HCT116 (cell line): ENCODE results near the gene ADIPOR2. TPM values are rescaled to one million over a fixed set of nuclear protein-coding genes. Genes with fewer than 3 reads are reported as not detected.
A peak's percentile ranks its signal among the peaks of the same experiment; 100 is the strongest.

Experiments used
- ATAC-seq: fragments of 200-7000 bp; cut with Tn5 transposase; 2 replicates; pipeline ENCODE4 v1.9.1; 2020; ENCODE audit warnings: mild to moderate bottlenecking, moderate library complexity
- BruUV-seq: library from RNA; stranded (reverse); fragments of 400-500 nt; replicated peaks from 2 replicates; lab custom pipeline; 2021; lab: Mats Ljungman, UMichigan
- CTCF ChIA-PET: fragments of 300-600 bp; sonication (Branson Sonifier 250); formaldehyde crosslinking; loops from one replicate; lab custom pipeline; 2021; ENCODE audit warnings: antibody characterized with exemption; lab: Charles Lee
- POLR2A ChIA-PET: fragments of 300-600, 350-600 bp; sonication (Branson Sonifier 250); formaldehyde crosslinking; loops from one replicate; lab custom pipeline; 2021; ENCODE audit warnings: antibody characterized with exemption; lab: Charles Lee
- RAD21 ChIA-PET, 2 experiments: fragments of 300-600 bp; sonication (Branson Sonifier 250); formaldehyde crosslinking; loops; one replicate each; lab custom pipeline; 2023; ENCODE audit warnings: low total read pairs in 2 of 2; ENCODE audit not compliant: uncharacterized antibody in 2 of 2, unreplicated experiment in 2 of 2, low non-redundant PET in 1 of 2; lab: Charles Lee
- DNase-seq: peaks from one replicate; pipeline ENCODE4 v3.0.0-alpha.2; 2010; ENCODE audit warnings: low read depth, low spot score
- H2AFZ ChIP-seq: fragments of 200-600 bp; shearing (Covaris generic), sonication (generic); 2 replicates; pipeline ENCODE4 v1.6.1; 2017; ENCODE audit warnings: low read depth, mixed run types, mixed read lengths, antibody characterized with exemption, low read length; ENCODE audit not compliant: poor library complexity, severe bottlenecking
- H3K27ac ChIP-seq: 2 replicates; pipeline ENCODE4 v1.5.1; 2012; ENCODE audit warnings: low read depth, low read length
- H3K27me3 ChIP-seq: fragments of 200-600 bp; sonication (generic); 2 replicates; pipeline ENCODE4 v1.6.1; 2016; ENCODE audit warnings: mixed run types, low read length, mixed read lengths; ENCODE audit not compliant: insufficient read depth
- H3K36me3 ChIP-seq, 2 experiments: fragments of 200-500 bp in 1 of 2; fragments of 200-600 bp in 1 of 2; sonication (Bioruptor generic) in 1 of 2; sonication (generic) in 1 of 2; 2 replicates each; pipeline versions ENCODE4 v1.5.1 to v1.6.1; 2014 to 2016; ENCODE audit warnings: low read length in 2 of 2, inconsistent platforms in 1 of 2, mixed read lengths in 1 of 2, mixed run types in 1 of 2; ENCODE audit not compliant: insufficient read depth in 2 of 2, control insufficient read depth in 1 of 2
- H3K4me1 ChIP-seq, 2 experiments: fragments of 200-600 bp in 1 of 2; sonication (generic) in 1 of 2; 2 replicates each; pipeline versions ENCODE4 v1.5.1 to v1.6.1; 2012 to 2017; ENCODE audit warnings: low read length in 2 of 2, inconsistent platforms in 1 of 2, mild to moderate bottlenecking in 1 of 2, mixed read lengths in 1 of 2, mixed run types in 1 of 2, moderate library complexity in 1 of 2; ENCODE audit not compliant: insufficient read depth in 2 of 2, control insufficient read depth in 1 of 2
- H3K4me2 ChIP-seq: fragments of 200-600 bp; sonication (generic); 2 replicates; pipeline ENCODE4 v1.6.1; 2017; ENCODE audit warnings: mixed run types, low read length, mixed read lengths
- H3K4me3 ChIP-seq, 2 experiments: fragments of 200-600 bp in 1 of 2; sonication (generic) in 1 of 2; replicated peaks in 1 of 2; 2 replicates each; pipeline ENCODE4 v1.5.1; 2011 to 2016; ENCODE audit warnings: low read length in 2 of 2, control low read depth in 1 of 2, low read depth in 1 of 2, mild to moderate bottlenecking in 1 of 2, mixed read lengths in 1 of 2, mixed run types in 1 of 2
- H3K79me2 ChIP-seq: fragments of 200-600 bp; sonication (generic); 2 replicates; pipeline ENCODE4 v1.6.1; 2017; ENCODE audit warnings: mild to moderate bottlenecking, mixed run types, low read length, moderate library complexity, mixed read lengths; ENCODE audit not compliant: insufficient read depth
- H3K9ac ChIP-seq: fragments of 200-600 bp; sonication (generic); 2 replicates; pipeline ENCODE4 v1.6.1; 2016; ENCODE audit warnings: low read length, mixed read lengths
- H3K9me2 ChIP-seq: fragments of 200-600 bp; sonication (generic), shearing (Covaris generic); 2 replicates; pipeline ENCODE4 v1.6.1; 2017; ENCODE audit warnings: mixed run types, mild to moderate bottlenecking, moderate library complexity; ENCODE audit not compliant: insufficient read depth
- H3K9me3 ChIP-seq, 2 experiments: fragments of 200-500 bp in 1 of 2; fragments of 200-600 bp in 1 of 2; sonication (Bioruptor generic) in 1 of 2; sonication (generic) in 1 of 2; 2 replicates each; pipeline ENCODE4 v1.6.1; 2014 to 2017; ENCODE audit warnings: low read length in 2 of 2, mixed read lengths in 2 of 2, inconsistent platforms in 1 of 2, low read depth in 1 of 2, mild to moderate bottlenecking in 1 of 2, mixed run types in 1 of 2, moderate library complexity in 1 of 2; ENCODE audit not compliant: control insufficient read depth in 1 of 2, insufficient read depth in 1 of 2
- H4K20me1 ChIP-seq: fragments of 200-600 bp; sonication (generic), shearing (Covaris generic); 2 replicates; pipeline ENCODE4 v1.6.1; 2017; ENCODE audit warnings: mixed run types, mild to moderate bottlenecking, moderate library complexity; ENCODE audit not compliant: insufficient read depth
- CBX3 ChIP-seq: IDR thresholded peaks from 2 replicates; pipeline ENCODE4 v1.6.1; 2012; ENCODE audit warnings: low read depth
- CEBPB ChIP-seq: IDR thresholded peaks from 2 replicates; pipeline ENCODE4 v1.6.1; 2012; ENCODE audit warnings: low read depth
- EGR1 ChIP-seq: IDR thresholded peaks from 2 replicates; pipeline ENCODE4 v1.6.1; 2012; ENCODE audit warnings: low read depth
- ELF1 ChIP-seq: IDR thresholded peaks from 2 replicates; pipeline ENCODE4 v1.6.1; 2012; ENCODE audit warnings: low read depth, borderline replicate concordance
- EZH2 ChIP-seq: fragments of 200-600 bp; sonication (generic); IDR thresholded peaks from 2 replicates; pipeline ENCODE4 v1.6.1; 2017; ENCODE audit warnings: antibody characterized with exemption, mixed run types
- FOSL1 ChIP-seq: IDR thresholded peaks from 2 replicates; pipeline ENCODE4 v1.6.1; 2012; ENCODE audit warnings: low read depth
- JUND ChIP-seq: IDR thresholded peaks from 2 replicates; pipeline ENCODE4 v1.6.1; 2012
- POLR2A ChIP-seq: IDR thresholded peaks from 2 replicates; pipeline ENCODE4 v1.7.0; 2011; ENCODE audit warnings: borderline replicate concordance; ENCODE audit not compliant: insufficient read depth, insufficient read length; ENCODE audit errors: extremely low read depth
- POLR2AphosphoS5 ChIP-seq: IDR thresholded peaks from 2 replicates; pipeline ENCODE4 v1.6.1; 2011; ENCODE audit warnings: mild to moderate bottlenecking, low read depth, low read length, moderate library complexity
- RAD21 ChIP-seq: IDR thresholded peaks from 2 replicates; pipeline ENCODE4 v1.6.1; 2012; ENCODE audit warnings: low read depth, mild to moderate bottlenecking
- SIN3A ChIP-seq: IDR thresholded peaks from 2 replicates; pipeline ENCODE4 v1.6.1; 2012; ENCODE audit warnings: low read depth
- SP1 ChIP-seq: IDR thresholded peaks from 2 replicates; pipeline ENCODE4 v1.6.1; 2012; ENCODE audit warnings: low read depth
- SRF ChIP-seq: IDR thresholded peaks from 2 replicates; pipeline ENCODE4 v1.6.1; 2012; ENCODE audit warnings: low read depth
- ZFX ChIP-seq: fragments of 450-650 bp; IDR thresholded peaks from 2 replicates; pipeline ENCODE4 v1.6.1; 2017
- ZNF274 ChIP-seq: fragments of 200-500 bp; sonication (Bioruptor generic); IDR thresholded peaks from 2 replicates; pipeline ENCODE4 v1.6.1; 2014; ENCODE audit warnings: mild to moderate bottlenecking, low read depth, low read length, inconsistent platforms
- intact Hi-C: fragments of 100-400 bp; cut with micrococcal nuclease; formaldehyde crosslinking; loops from 2 replicates; pipeline ENCODE4 v1.10.0; 2022
- total RNA-seq: library from RNA; stranded (reverse); gene quantifications from one replicate; pipeline ENCODE4 v1.2.1, GENCODE V29; 2021; ENCODE audit not compliant: unreplicated experiment
- TF ChIP-seq, protein P1 (sequence below): IDR thresholded peaks from 2 replicates; pipeline ENCODE4 v1.6.1; 2012
- TF ChIP-seq, protein P2 (sequence below): IDR thresholded peaks from 2 replicates; pipeline ENCODE4 v1.6.1; 2011; ENCODE audit warnings: mild to moderate bottlenecking, low read length, moderate library complexity; ENCODE audit not compliant: insufficient replicate concordance; ENCODE audit errors: extremely low read depth
- TF ChIP-seq, protein P3 (sequence below): IDR thresholded peaks from 2 replicates; pipeline ENCODE4 v1.6.1; 2012

ADIPOR2 gene
- total RNA-seq, 1 experiment from 2014 or later, result 69.9 TPM

DNA sequence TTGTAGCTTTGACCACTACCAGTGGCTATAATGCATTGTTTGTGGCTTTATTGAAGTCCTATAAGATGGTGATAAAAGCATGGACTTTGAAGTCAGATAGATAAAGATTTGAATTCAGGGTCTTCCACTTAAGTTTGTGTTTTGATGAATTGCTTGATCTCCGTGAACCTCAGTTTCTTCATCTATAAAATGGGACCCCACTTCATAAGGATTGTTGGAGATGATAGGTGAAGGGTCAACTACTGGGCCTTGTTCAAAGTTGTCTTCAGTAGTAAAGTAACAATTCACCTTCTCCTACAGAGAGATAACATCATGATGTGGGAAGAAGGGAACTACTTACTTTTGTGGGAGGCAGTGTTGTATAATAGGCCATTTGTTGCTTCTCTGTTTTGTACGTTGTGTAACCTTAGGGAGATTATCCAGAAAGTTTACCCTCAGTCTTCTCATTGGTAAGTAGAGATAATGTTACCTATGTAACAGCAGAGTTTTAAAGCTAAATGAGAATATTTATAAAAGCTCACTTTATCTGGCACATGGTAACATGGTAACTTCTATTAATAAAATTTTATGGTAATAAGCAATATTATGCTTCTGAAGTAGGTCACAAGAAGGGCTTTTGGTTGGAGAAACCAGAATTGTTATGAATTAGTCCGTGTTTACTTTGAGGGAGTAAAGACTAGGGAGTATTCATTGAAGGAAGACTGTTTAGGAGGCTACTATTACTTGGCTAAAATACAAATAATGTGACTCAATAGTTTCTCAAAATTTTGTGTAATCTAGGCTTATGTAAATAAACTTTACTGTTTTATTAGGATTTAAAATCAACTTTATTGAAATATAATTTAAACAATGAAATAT, 15.1 kb downstream of the ADIPOR2 start:
- H4K20me1 ChIP-seq, result peaks cover 19% of the 10 kb centered on the region; the same call in 1 of the 2 replicates
- peaks cover 100% of the 10 kb centered on the region for H3K79me2 ChIP-seq
- intact Hi-C loops, result no loop called here
- no peaks in the 10 kb centered on the region for H3K9me2 ChIP-seq
- H3K27ac ChIP-seq, result no peak overlapping the region
- no peak overlapping the region for H2AFZ ChIP-seq
- no peaks in the 10 kb centered on the region for H3K27me3 ChIP-seq
- POLR2A ChIA-PET, result no interaction called here
- H3K4me3 ChIP-seq, result no peak overlapping the region
- DNase-seq (no peak), ATAC-seq (no peak)
- H3K9ac ChIP-seq, result no peak overlapping the region
- H3K9me3 ChIP-seq, result no peaks in the 10 kb centered on the region
- H3K36me3 ChIP-seq, result no peaks in the 10 kb centered on the region
- CTCF ChIA-PET, result no interaction called here
- TF ChIP-seq, protein P1, sequence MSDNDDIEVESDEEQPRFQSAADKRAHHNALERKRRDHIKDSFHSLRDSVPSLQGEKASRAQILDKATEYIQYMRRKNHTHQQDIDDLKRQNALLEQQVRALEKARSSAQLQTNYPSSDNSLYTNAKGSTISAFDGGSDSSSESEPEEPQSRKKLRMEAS, result 0 out of 2 replicates have a peak, but pooled peaks have one; percentile 13
- TF ChIP-seq SP1, result no peak
- RAD21 ChIA-PET, result no interaction called here
- BruUV-seq, result no TSS peak
- H3K4me1 ChIP-seq, result peaks cover 0 to 2% of the 10 kb centered on the region in 2 experiments; a peak in 1 of 4 replicates
- H3K4me2 ChIP-seq, result no peak overlapping the region

DNA sequence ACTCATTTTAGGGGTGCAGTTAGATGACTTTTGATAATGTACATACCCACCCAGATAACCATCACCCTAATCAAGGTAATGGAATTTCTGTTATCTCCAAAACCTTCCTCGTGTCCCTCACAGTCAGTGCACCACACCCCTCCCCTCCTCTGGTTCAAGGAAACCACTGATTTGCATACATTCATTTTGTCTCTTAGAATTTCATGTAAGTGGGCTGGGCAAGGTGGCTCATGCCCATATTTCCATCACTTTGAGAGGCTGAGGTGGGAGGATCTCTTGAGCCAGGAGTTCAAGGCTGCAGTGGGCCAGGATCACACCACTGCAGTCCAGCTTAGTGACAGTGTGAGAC, 15.7 kb downstream of the ADIPOR2 start:
- intact Hi-C loops, result no loop called here
- no peak for ATAC-seq
- Histone ChIP-seq H3K4me2 (no peak overlapping the region), H2AFZ (no peak overlapping the region), H3K27me3 (no peaks in the 10 kb centered on the region), H3K4me1 (peaks cover 0 to 2% of the 10 kb centered on the region in 2 experiments; a peak in 1 of 4 replicates), H3K9ac (no peak overlapping the region), H3K79me2 (peaks cover 100% of the 10 kb centered on the region), H3K4me3 (no peak overlapping the region), H3K27ac (no peak overlapping the region), H4K20me1 (peaks cover 19% of the 10 kb centered on the region; the same call in 1 of the 2 replicates), H3K9me2 (no peaks in the 10 kb centered on the region), H3K36me3 (no peaks in the 10 kb centered on the region), H3K9me3 (no peaks in the 10 kb centered on the region)
- RAD21 ChIA-PET, result no interaction called here
- CTCF ChIA-PET, result no interaction called here
- BruUV-seq, result no TSS peak
- POLR2A ChIA-PET, result interaction anchor here (1.3 kb wide), 1 partner anchor 16 kb away, joined by 3 read pairs; the partner anchor contains the start of gene ADIPOR2
- DNase-seq, result no peak
- TF ChIP-seq SP1, result no peak
- TF ChIP-seq, protein P2, sequence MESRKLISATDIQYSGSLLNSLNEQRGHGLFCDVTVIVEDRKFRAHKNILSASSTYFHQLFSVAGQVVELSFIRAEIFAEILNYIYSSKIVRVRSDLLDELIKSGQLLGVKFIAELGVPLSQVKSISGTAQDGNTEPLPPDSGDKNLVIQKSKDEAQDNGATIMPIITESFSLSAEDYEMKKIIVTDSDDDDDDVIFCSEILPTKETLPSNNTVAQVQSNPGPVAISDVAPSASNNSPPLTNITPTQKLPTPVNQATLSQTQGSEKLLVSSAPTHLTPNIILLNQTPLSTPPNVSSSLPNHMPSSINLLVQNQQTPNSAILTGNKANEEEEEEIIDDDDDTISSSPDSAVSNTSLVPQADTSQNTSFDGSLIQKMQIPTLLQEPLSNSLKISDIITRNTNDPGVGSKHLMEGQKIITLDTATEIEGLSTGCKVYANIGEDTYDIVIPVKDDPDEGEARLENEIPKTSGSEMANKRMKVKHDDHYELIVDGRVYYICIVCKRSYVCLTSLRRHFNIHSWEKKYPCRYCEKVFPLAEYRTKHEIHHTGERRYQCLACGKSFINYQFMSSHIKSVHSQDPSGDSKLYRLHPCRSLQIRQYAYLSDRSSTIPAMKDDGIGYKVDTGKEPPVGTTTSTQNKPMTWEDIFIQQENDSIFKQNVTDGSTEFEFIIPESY, result no peak
- TF ChIP-seq, protein P1, result no peak
- TF ChIP-seq EGR1, result no peak
- no peak for TF ChIP-seq CBX3
- TF ChIP-seq, protein P3, sequence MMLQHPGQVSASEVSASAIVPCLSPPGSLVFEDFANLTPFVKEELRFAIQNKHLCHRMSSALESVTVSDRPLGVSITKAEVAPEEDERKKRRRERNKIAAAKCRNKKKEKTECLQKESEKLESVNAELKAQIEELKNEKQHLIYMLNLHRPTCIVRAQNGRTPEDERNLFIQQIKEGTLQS, result no peak
- TF ChIP-seq POLR2AphosphoS5, result no peak
- TF ChIP-seq POLR2A, result no peak
- no peak for TF ChIP-seq SRF
- TF ChIP-seq ZNF274, result no peak
- no peak for TF ChIP-seq ZFX
- TF ChIP-seq FOSL1, result no peak
- TF ChIP-seq SIN3A, result no peak
- TF ChIP-seq CEBPB, result no peak
- TF ChIP-seq RAD21, result no peak
- TF ChIP-seq EZH2, result no peak
- TF ChIP-seq ELF1, result no peak
- TF ChIP-seq JUND, result no peak
